ENCODE data around the gene NTN4.
A peak's percentile ranks its signal among the peaks of the same experiment; 100 is the strongest.
"Not testable (repeated sequence)": the region's sequence is repeated elsewhere in the genome, so short reads cannot be mapped to it uniquely, and the experiment has no call there.

Gene NTN4

DNA sequence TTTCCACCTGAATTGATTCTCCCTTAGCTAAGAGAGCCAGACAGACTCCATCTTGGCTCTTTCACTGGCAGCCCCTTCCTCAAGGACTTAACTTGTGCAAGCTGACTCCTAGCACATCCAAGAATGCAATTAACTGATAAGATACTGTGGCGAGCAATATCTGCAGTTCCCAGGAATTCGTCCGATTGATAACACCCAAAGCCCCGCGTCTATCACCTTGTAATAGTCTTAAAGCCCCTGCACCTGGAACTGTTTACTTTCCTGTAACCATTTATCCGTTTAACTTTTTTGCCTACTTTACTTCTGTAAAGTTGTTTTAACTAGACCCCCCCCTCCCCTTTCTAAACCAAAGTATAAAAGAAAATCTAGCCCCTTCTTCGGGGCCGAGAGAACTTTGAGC is 44.5 kb downstream of the NTN4 start:
- not testable (repeated sequence) for DNase-seq

DNA sequence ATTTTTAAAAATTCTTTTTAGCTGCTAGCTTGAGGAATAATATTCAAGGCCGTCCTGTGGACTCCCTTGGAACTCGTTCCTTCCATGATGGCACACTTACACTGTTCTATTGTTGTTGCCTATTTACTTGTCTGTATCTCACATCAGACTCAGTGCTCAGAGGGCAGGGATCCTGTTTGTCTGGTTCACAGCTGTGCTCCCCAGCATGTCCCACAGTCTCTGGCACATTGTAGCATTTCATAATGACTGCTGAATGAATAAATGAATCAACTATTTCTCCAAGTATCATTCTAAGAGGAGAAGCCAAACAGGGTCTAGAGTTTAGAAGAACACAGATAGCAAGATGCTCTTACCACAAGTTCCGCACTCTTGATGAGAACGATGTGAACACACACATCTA is 48.0 kb downstream of the NTN4 start:
- DNase-seq, result no peak

DNA sequence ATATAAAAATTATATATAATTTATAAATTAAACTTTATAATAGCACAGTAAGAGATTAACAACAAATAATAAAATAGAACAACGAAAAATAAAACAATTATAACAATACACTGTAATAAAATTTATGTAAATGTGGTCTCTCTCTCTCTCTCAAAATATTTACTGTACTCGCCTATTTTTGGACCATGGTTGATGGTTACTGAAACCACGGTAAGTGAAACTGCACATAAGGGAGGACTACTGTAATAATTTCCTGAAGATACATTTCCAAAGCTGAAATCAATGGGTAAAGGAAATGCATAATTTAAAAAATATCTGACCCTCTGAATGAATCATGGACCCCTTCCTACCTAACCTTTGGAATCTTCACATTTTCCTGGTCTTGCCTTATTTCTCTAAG is 48.9 kb downstream of the NTN4 start:
- DNase-seq, result no peak

DNA sequence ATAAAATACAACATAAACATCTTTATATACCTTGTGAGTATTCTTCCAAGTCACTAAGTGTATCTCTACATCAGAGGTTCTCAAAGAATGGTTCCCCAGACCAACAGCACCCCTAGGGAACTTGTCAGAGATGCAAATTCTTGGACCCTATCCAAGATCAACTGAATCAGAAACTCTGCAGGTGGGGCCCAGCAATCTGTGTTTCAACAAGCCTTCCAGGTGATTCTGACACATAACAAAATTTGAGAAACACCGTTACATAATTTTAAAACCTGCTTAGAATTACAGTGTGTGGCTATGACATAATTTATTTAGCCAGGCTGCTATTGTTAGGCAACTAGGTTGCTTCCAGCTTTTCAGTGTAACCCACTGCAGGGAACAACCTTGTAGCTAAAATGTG is 49.8 kb downstream of the NTN4 start:
- no peak for DNase-seq

DNA sequence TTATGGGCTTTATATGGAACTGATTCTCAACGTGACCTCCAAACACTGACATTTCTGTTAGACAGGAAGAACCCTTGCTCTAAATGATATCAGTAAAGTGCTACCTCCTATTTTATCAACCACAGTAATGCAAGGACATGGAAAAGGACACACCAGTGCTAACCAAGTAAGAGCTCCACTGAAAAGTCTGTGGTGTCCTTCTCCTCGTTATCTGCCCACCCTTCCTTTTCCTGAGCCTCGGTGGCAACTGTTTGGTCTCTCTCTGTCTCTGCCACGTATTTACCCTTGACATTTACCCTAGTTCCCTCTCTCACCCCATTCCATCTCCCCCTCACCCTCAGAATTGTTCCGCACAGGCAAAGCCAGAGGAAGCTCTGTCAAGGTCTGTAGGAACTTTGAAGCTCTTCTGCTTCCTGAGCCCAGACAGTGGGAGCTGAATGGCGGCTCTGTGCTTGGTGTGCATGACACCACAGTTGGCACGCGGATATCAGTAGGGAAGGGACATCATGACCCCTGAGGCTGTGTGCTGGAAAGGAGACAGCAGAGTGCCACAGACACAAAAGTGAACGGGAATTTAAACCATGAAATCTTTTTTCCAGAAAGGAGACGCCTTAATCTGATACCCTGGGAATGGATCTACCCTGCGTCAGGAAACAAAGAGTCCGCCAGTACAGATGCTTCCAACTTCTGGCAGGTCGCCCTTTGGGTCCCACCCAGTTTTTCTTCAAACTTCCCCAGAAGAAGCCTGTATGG is 50.8 kb downstream of the NTN4 start:
- no peak for DNase-seq

DNA sequence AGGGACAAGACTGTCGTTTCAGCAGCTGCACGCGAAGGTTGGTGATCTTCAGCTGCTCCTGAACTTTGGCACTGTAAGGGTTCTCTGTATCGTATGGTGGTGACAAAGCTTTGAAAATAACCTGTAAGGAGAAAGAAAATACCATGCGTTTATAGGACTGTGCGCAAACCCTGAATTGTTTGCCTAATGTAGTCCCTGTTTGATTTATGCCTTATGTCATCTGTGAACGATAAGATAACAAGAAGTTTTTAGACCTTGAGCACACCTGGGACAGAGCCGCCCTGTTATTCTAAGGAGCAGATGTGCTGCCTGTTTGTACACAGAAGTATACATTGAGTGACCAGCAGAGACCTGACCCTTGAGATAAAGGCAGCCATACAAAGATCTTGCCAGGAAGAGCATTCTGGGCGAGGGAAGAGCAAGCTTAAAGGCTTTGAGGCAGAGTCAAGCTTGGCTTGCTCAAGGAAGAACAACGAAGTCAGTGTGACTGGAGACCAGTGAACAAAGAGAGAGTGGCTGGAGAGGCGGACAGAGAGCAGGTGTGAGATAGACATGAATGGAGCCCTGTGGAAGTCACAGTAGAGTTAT is 52.4 kb downstream of the NTN4 start:
- DNase-seq, result peak; percentile 39

DNA sequence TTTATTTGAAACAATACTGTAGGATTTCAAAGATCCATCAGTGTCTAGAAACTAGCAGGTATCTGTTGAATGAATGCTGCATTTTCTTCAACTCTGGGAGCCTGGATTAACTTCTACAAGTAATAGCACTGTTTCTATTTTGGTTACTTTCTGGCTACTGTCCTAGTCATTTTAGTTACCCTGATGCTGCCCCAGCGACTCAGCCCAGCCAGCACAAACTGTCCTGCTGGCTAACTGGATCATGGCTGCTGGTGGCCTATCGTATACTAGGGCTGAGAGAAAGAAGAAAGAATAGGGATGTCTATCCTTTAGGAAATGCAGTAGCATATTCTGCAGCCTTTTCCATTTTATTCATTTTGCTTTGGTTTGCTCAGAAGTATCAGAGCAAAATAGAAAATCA is 53.9 kb downstream of the NTN4 start:
- DNase-seq, result no peak

DNA sequence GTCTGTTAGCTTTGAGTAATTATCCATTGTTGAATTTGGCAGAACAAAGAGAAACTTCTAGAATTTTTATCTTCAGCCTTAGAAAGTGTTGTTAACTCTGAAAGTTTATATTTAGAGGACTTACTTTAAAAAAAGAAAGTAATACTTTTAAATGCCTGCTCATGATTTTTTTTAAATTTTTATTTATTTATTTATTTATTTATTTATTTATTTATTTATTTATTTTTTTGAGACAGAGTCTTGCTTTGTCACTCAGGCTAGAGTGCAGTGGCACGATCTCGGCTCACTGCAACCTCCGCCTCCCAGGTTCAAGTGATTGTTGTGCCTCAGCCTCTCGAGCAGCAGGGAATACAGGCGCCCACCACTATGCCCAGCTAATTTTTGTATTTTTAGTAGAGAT is 54.8 kb downstream of the NTN4 start:
- DNase-seq, result not testable (repeated sequence)

DNA sequence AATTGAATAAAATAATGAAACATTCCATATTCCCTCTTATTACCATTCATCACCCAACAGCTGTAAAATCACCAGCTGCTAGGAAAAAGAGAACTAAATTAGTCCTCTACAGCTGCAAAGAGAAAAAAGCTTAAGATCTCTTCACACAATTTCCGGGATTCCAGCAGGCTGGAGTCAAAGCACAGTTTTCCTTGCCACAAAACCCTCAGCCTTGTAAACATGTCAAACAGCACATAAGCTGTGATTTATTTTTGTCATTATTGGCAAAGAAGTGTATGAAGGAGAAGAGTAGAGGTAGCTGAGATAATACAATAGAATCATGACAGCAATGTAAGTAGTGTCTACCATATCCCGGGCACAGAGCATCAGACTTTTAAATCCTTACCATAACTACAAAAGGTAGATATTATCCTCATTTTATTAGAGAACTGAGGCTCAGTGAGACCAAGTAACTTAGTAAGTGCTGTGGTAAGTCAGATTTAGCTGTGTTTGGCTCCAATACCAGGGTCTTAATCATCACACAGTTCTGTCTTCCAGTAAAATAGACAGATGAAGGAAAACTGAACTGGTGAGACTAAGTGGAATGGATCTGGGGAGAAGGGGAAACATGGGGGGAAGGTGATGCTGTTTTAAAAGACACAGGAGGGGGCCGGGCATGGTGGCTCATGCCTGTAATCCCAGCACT is 57.3 kb downstream of the NTN4 start:
- DNase-seq, result no peak

DNA sequence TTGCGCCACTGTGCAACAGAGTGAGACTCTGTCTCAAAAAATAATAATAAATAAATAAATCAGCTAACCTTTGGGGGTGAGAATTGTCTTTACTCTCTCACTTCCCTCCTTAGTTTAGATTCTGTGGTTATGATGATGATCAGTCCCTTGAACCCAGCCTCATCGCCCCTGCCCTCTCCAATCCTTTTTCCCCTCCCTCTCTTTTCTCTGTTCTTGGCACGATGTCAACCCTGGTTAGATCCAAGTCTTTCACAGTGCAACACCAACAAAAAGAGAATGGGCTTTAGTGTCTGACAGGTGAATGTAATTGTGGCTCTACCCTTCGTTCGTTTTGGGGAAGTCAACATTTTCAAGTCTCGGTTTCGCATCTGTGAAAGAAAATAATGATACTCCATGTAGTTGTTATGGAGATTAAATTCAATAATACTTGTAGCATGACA is 59.0 kb downstream of the NTN4 start:
- no peak for DNase-seq

DNA sequence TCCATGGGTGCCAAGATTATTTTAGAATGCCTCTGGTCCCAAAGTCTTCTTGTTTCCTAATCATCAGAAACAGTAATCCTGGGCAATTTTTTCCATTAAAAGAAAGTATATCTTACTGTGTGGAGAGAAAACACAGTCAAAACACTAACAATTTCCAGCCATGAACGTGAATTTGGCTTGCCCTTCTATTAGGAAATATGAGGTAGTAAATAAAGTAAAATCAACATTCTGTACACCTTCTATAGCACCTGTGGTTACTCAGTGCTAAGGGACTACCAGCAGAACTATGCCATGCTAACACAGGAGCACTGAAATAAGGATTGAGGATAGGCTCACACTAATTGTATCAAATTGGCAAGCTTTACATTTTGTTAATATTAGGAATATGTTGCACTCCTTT is 60.1 kb downstream of the NTN4 start:
- DNase-seq, result no peak

DNA sequence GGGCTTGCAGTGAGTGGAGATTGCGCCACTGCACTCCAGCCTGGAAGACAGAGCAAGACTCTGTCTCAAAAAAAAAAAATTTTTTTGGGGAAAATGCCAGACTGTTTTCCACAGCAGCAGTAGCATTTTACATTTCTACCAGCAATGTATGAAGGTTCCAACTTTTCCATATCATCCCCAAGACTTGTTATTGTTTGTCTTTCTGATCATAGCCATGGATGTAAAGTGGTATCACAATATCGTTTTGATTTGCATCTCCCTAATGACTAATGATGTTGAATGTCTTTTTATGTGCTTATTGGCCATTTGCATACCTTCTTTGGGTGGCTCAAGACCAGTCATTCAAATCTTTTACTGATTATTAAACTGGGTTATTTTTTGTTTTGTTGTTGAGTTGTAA is 63.7 kb downstream of the NTN4 start:
- no peak for DNase-seq

DNA sequence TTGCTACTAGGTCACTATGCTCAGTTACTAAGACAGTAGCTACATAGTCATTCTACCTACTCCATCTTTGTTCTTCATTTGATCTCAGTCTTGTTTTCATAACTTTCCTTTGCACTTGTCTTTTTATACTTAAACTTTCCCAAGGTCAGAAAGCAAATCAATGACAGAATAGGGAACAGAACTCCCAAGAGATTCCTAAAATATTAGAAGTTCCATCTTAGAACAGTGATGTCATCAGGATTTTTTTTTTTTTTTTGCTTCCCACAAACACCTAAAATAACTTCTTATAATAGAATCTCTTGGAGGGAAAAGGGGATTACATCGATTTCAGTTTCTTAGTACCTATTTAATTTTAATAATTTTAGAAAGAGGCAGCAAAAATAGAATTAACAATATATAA is 65.8 kb downstream of the NTN4 start:
- DNase-seq, result no peak

DNA sequence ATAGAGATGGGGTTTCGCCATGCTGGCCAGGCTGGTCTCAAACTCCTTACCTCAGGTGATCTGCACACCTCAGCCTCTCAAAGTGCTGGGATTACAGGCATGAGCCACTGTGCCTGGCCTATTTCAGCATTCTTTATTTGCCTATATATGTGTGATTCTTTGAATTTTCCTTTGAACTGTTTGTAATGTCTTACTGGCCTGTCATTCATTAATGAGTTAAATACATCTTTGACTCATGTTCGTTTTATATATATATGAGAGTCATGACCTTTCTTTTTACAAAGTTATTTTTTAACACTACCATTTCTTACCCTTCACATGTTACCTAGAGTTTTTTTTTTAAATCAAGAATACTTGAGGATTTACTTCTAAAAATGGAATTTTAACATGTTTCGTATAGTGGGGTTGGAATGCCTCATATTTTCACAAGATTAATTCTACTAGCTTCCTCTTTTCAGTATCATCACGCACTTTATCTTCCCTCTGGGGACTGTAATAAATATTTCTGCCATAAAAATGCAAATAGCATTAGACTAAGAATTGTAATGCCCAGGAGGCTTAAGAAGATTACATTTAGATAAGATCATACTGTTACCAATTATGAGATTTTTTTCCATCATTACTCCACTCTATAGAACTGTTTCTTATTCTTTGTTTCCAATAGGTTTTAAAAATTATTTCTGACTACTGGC is 66.7 kb downstream of the NTN4 start:
- DNase-seq, result no peak

DNA sequence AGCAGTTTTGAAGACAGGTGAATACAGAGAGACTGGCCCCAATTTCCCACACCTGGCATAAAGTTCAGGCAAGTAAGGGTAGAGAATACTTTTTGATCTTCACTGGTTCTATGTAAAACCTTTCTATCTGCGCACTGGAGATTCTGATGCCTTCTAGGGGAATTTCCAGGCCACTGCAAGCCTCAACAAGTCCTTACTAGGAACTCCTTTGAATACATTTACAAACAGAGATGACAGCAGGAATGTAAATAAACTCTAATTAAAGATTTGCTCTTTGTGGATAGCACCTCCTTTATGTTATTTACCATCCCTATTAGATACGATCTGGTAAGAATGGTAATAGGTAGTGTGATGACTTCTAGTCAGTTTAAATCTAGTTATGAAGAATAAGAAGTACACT is 69.2 kb downstream of the NTN4 start:
- DNase-seq, result no peak

DNA sequence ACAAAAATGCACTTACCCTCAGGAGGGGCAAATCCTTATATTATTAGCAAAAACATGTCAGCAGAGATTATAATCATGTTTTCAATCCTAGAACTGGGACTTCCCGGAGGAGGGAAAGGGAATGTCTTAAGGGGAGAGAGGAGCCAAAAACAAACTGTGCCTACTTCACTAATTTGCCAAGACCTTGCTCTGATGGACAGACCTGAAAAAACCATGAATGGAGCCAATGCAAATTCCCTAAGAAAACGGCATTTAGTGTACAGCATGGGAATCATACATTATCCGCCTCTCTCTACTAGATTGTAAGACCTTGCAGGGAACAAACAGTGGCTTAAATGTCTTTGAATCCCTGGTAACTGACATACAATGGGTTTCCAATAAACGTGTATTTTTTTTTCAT is 70.4 kb downstream of the NTN4 start:
- DNase-seq, result no peak

DNA sequence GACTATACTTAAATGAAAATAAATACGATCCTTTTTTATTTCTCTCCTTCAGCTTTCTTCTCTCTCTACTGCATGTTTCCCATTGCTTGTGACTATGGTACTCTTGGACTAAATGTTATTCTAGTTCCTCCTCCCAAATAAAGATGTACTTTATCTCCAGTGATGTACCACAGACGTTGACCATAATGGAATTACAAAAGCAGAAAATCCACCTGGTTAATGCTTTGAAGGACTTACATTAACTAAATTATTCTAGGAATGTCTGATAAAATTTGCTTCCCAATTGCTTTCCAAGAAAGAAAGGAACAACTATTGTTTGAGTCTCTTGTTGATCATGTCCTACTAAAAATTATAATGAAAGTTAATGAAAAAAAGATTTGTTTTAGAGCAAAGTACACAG is 71.8 kb downstream of the NTN4 start:
- no peak for DNase-seq

DNA sequence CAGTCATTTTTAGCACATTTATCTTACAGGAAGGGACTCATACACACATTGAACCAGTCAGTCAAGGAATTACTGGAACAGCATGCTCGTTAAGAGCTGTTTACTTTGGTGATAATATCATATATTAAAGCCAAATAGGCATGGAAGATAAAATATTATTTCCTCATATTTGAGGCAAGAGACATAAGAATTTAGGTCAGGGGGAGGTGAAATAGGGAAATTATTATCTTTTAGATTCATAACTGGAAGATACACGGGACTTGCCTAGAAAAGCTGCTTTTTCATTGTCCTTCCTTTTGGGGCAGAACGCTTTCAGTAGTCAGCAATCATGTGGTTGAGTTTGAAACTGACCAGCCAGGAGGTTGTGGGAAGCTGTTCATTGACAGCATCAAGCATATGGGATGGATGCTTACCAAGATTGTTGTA is 72.5 kb downstream of the NTN4 start:
- DNase-seq, result no peak

DNA sequence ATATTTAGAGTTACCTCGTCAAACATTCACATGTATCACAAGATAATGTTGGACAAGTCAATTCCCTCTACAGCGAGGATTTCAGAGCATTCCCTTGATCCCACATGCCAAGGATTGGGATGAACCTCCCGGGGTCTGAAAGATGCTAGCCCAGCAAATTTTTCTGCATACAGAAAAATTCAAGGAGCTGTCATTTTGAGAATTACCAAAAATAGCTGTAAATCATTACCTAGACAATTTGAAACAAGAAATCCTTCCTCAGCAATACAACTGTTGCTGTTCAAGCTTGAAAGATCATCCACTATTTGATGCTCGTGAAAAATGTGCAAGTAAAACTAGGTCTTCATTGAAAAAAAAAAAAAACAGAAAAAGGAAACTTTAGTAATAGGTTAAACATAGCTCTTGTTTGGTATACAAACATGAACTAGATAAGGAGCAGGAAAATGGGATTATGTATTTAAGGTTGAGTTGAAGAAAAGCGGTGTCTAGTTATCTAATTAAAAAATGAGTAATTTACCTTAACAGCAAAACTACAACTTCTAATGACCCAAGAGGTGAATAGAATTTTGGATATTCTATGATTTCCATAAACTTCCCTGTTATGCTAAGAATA is 73.1 kb downstream of the NTN4 start:
- DNase-seq, result no peak

DNA sequence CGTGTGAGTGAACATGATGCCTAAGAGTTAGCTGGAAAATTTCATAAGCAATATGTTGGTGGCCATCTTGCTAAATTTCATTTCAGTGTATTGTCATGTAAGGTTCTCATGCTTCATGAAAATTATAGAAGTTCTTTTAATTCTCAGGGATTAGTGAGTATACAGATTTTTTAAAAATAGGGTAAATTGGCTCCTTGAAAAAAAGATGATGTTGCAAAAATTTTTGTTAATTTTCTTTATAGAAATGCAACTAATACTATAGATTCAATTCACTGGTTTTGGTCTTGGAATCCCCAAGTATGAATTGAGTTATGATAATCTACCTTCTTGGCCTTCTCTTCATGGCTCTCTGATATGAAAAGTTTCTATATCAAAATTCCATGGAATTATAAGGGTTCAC is 75.4 kb downstream of the NTN4 start:
- no peak for DNase-seq

DNA sequence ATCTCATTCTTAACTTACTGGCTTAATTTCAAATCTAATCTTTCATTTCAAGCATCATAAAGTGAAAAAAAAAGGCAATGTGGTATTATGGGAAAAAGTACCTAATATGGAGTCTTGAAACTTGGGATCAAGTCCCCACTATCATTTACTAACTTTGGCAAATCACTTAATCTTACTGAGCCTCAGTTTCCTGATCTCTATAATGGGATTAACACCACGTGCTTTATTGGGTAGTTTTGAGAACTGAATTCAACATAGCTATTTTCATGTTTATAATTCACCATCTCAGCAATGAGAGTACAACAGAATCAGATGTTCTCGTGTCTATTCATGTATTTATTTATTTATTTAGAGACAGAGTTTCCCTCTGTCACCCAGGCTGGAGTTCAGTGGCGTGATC is 78.3 kb downstream of the NTN4 start:
- DNase-seq, result no peak

DNA sequence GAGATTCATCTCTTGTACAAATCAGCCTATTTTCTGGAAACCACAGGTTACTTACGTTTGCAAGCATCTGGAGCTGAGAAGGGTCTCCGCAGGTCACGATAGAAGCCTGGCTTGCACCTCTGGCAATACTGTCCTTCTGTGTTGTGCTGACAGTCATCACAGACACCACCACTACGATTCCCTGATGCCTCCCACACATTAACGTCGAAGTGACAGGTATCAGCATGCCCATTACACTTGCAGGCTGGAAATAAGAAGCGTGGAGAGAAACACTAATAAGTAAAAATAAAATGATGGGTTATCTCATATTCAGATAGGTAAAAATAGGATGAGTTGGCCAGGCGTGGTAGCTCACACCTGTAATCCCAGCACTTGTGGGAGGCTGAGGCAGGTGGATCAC is 80.2 kb downstream of the NTN4 start:
- no peak for DNase-seq

DNA sequence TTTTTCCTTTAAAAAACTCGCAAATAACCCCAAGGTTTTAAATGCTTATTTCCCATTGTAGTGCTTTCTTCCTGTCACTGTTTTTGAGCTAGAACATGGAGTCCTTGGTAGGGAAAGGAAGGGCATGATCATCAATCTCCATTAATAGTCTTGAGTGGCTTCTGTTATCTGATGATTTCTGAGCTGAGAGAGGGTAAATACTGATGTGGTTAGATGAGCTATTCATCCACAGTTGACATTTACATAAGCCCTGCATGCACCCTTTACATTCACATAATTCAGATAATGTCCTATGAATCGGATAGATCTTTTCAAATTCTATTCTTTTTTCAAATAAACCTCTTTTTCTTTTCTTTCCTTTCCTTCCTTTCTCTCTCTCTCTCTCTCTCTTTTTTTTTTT is 81.4 kb downstream of the NTN4 start:
- DNase-seq, result peak; percentile 57
